Naive thymus-derived CD8-positive, alpha-beta T cell (primary cell): Measurements from ENCODE around the gene RAP1GAP2. TPM values are rescaled to one million over a fixed set of nuclear protein-coding genes. Genes with fewer than 3 reads are reported as not detected.

Experiments
- ATAC-seq, 2 donors: fragments of 150-1000 bp; cut with Tn5 transposase in 1 of 2; sonication (Bioruptor Pico), chemical (Tn5 transposase) in 1 of 2; 1 replicate in 1 of 2; 2 replicates in 1 of 2; pipeline ENCODE4 v1.10.0; 2021; ENCODE audit warnings: mild to moderate bottlenecking in 2 of 2, moderate library complexity in 2 of 2
- POLR2A ChIA-PET: fragments of 350-600 bp; sonication (Branson Sonifier 250); formaldehyde crosslinking; loops from one replicate; lab custom pipeline; 2021; ENCODE audit warnings: antibody characterized with exemption; lab: Charles Lee
- DNase-seq, 10 donors: peaks; one replicate each; pipeline versions ENCODE4 v3.0.0 to v3.0.0-alpha.2; 2020 to 2022
- H3K27ac Mint-ChIP-seq, 10 donors: one replicate each; pipeline ENCODE4 v1.8.0; 2020 to 2022; ENCODE audit warnings: mild to moderate bottlenecking in 10 of 10, mixed read lengths in 10 of 10, moderate library complexity in 4 of 10, inconsistent platforms in 1 of 10
- H3K27me3 Mint-ChIP-seq, 5 donors: one replicate each; pipeline ENCODE4 v1.8.0; 2021 to 2022; ENCODE audit warnings: mixed read lengths in 5 of 5
- H3K36me3 Mint-ChIP-seq, 3 donors: one replicate each; pipeline ENCODE4 v1.8.0; 2020 to 2022; ENCODE audit warnings: mixed read lengths in 3 of 3, mild to moderate bottlenecking in 2 of 3, inconsistent platforms in 1 of 3
- H3K4me1 Mint-ChIP-seq, 4 donors: one replicate each; pipeline ENCODE4 v1.8.0; 2021 to 2022; ENCODE audit warnings: mixed read lengths in 4 of 4
- H3K4me3 Mint-ChIP-seq, 10 donors: one replicate each; pipeline ENCODE4 v1.8.0; 2020 to 2022; ENCODE audit warnings: mild to moderate bottlenecking in 10 of 10, mixed read lengths in 10 of 10, moderate library complexity in 6 of 10, inconsistent platforms in 1 of 10
- H3K9me3 Mint-ChIP-seq, 9 donors: one replicate each; pipeline ENCODE4 v1.8.0; 2020 to 2022; ENCODE audit warnings: mixed read lengths in 9 of 9, mild to moderate bottlenecking in 3 of 9, inconsistent platforms in 1 of 9, moderate library complexity in 1 of 9
- polyA plus RNA-seq, 3 donors: library from polyadenylated mRNA; unstranded; fragments of 300-500 nt; fragmentation: Illumina TruSeq; gene quantifications; one replicate each; pipeline ENCODE4 v1.2.3, GENCODE V29; 2021
- total RNA-seq, 8 experiments: library from RNA in 2 of 8; stranded (reverse) in 2 of 8; gene quantifications; one replicate each; pipeline ENCODE4 v1.2.3 and lab custom pipeline; 2021 to 2026

Gene RAP1GAP2
- total and polyA plus RNA-seq, 5 experiments from 2014 or later, result 0.44 to 1.6 (median 1.3) TPM

- no peak overlapping the region for H3K27ac Mint-ChIP-seq
- peaks cover 8 to 29% (median 24%) of the 10 kb centered on the region in 5 donors for H3K27me3 Mint-ChIP-seq
- DNase-seq (no peak), ATAC-seq (no peak)
- H3K9me3 Mint-ChIP-seq, result no peaks in the 10 kb centered on the region
- peaks cover 0 to 15% (median 5%) of the 10 kb centered on the region in 4 donors for H3K4me1 Mint-ChIP-seq
- POLR2A ChIA-PET, result interaction anchor here (0.6 kb wide), 1 partner anchor 74 kb away, joined by 3 read pairs; no protein-coding TSS in a partner anchor
- H3K4me3 Mint-ChIP-seq, result no peak overlapping the region
- peaks cover 0 to 8% (median 0%) of the 10 kb centered on the region in 3 donors for H3K36me3 Mint-ChIP-seq
Observed at GRCh38 chr17:2860045-2860444, 63.8 kb downstream of the RAP1GAP2 start.

- DNase-seq (no peak), ATAC-seq (no peak)
- Mint-ChIP-seq H3K36me3 (peaks cover 0 to 10% (median 2%) of the 10 kb centered on the region in 3 donors), H3K27me3 (peaks cover 4 to 21% (median 19%) of the 10 kb centered on the region in 5 donors), H3K4me3 (no peak overlapping the region), H3K27ac (no peak overlapping the region), H3K9me3 (no peaks in the 10 kb centered on the region), H3K4me1 (peaks cover 0 to 11% (median 3%) of the 10 kb centered on the region in 4 donors)
- POLR2A ChIA-PET, result no interaction called here
Observed at GRCh38 chr17:2860883-2861282, 64.6 kb downstream of the RAP1GAP2 start.

DNA sequence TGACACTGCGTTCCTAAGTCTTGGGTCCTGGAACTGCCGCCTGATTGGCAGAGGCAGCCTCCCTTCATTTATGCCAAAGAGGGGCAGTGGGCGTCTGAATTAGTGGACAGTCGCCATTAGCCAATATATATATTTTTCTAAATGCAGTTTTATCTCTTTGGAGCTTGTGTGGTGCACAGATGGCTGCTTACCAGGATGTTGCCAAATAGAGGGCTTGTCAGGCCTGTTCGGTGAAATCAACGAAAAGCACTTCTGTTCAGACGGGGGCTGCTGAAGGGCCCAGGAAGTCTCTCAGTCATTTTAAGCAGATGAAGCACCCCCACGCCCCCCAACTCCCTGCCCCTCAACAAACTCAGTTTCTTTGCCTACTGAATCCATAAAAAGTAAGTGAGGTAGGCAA is 66.0 kb downstream of the RAP1GAP2 start:
- Mint-ChIP-seq H3K4me1 (peaks cover 0 to 7% (median under 1%) of the 10 kb centered on the region in 4 donors), H3K27me3 (peaks cover 0 to 8% (median 5%) of the 10 kb centered on the region in 5 donors), H3K4me3 (no peak overlapping the region), H3K36me3 (peaks cover 0 to 5% (median 2%) of the 10 kb centered on the region in 3 donors), H3K9me3 (no peaks in the 10 kb centered on the region), H3K27ac (no peak overlapping the region)
- DNase-seq, result peak in 1 of 10 donors; percentile 6
- POLR2A ChIA-PET, result interaction anchor here (0.6 kb wide), 1 partner anchor 1125 kb away, joined by 4 read pairs; no protein-coding TSS in a partner anchor
- no peak for ATAC-seq

GRCh38 chr17:2863204-2863603 is 67.0 kb downstream of the RAP1GAP2 start:
- H3K4me3 Mint-ChIP-seq, result no peak overlapping the region
- peaks cover 0 to 3% (median under 1%) of the 10 kb centered on the region in 4 donors for H3K4me1 Mint-ChIP-seq
- peak in 1 of 10 donors; percentile 23 for DNase-seq
- H3K36me3 Mint-ChIP-seq, result peaks cover 0 to 7% (median 2%) of the 10 kb centered on the region in 3 donors
- peaks cover 0 to 3% (median 0%) of the 10 kb centered on the region in 5 donors for H3K27me3 Mint-ChIP-seq
- no peaks in the 10 kb centered on the region for H3K9me3 Mint-ChIP-seq
- ATAC-seq, result no peak
- H3K27ac Mint-ChIP-seq, result no peak overlapping the region
- POLR2A ChIA-PET, result interaction anchor here (0.7 kb wide), 1 partner anchor 82 kb away, joined by 5 read pairs; no protein-coding TSS in a partner anchor

DNA sequence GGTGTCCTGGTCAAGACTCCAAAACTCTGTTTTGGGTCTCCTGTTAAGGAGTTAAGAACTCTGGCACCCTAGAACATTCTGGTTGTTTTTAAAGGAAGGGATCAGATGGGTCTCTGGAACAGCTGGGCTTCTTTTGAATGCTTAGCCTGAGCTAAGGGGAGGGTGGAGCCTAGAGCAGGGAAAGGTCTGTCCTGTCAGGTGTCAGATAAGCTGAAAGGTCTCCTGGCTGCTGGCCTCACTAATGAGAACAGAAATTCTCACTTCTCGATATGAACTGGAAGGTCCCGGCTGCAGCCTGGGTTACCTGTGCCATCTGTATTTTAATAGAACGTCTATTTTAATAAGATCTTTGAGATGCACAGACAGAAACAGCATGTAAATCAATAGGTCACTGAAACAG is 69.0 kb downstream of the RAP1GAP2 start:
- DNase-seq, result peak in 1 of 10 donors; percentile 8
- POLR2A ChIA-PET, result no interaction called here
- no peak overlapping the region for H3K4me3 Mint-ChIP-seq

GRCh38 chr17:2867441-2868424 is 71.5 kb downstream of the RAP1GAP2 start:
- DNase-seq (no peak), ATAC-seq (no peak)
- Mint-ChIP-seq H3K36me3 (peaks cover 0 to 7% (median 2%) of the 10 kb centered on the region in 3 donors), H3K27ac (peak overlapping the region in 3 of 10 donors; percentile 1 to 12 (median 8)), H3K4me3 (no peak overlapping the region), H3K9me3 (no peaks in the 10 kb centered on the region), H3K4me1 (peaks cover 0 to 2% (median under 1%) of the 10 kb centered on the region in 4 donors), H3K27me3 (no peaks in the 10 kb centered on the region)
- POLR2A ChIA-PET, result no interaction called here

More for the DNA sequence above, 69.0 kb downstream of the RAP1GAP2 start:
- Mint-ChIP-seq H3K36me3 (peaks cover 0 to 7% (median 2%) of the 10 kb centered on the region in 3 donors), H3K27ac (no peak overlapping the region), H3K27me3 (peaks cover 0 to 3% (median 0%) of the 10 kb centered on the region in 5 donors), H3K4me1 (peaks cover 0 to 2% (median 0%) of the 10 kb centered on the region in 4 donors), H3K9me3 (no peaks in the 10 kb centered on the region)
- no peak for ATAC-seq

DNA sequence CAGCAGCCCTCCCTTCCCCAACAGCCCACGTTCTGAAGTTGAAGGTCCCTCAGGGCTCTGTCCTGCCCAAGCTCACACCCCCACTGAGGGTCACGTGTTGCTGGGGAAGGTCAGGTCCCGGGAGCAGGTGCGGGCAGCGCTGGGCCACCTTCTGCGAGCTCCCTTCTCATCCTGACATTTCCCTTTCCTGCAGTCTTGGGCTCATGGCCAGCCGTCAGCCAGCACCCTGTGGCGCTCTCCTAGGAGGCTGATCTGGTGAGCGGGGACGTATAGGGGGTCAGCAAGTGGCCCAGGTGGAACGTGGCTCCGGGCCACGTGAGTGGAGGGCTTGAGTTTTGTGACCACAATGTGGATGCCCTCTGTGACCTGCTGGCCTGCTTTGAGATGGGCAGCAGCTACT is 73.4 kb downstream of the RAP1GAP2 start:
- Mint-ChIP-seq H3K36me3 (peaks cover 0 to 7% (median 2%) of the 10 kb centered on the region in 3 donors), H3K9me3 (no peaks in the 10 kb centered on the region), H3K4me3 (no peak overlapping the region), H3K27ac (no peak overlapping the region), H3K27me3 (no peaks in the 10 kb centered on the region), H3K4me1 (peaks cover 0 to 6% (median 0%) of the 10 kb centered on the region in 4 donors)
- no peak for ATAC-seq
- no peak for DNase-seq
- POLR2A ChIA-PET, result no interaction called here

- no peak overlapping the region for H3K4me3 Mint-ChIP-seq
- no peak for ATAC-seq
- no peaks in the 10 kb centered on the region for H3K9me3 Mint-ChIP-seq
Observed at GRCh38 chr17:2871205-2871604, 75.0 kb downstream of the RAP1GAP2 start.

DNA sequence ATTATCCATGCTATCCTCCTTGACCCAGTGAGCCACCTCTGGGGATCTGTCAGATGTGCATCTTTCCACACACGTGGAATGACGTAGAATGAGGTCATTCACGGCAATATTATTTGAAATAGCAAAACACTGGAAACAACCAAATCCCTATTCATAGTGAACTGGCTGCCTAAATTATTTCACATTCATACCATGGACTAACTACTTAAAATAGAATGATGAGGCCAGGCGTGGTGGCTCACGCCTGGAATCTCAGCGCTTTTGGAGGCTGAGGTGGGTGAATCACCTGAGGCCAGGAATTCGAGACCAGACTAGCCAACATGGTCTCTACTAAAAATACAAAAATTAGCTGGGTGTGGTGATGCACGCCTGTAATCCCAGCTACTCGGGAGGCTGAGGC is 75.5 kb downstream of the RAP1GAP2 start:
- POLR2A ChIA-PET, result no interaction called here
- no peaks in the 10 kb centered on the region for H3K27me3 Mint-ChIP-seq
- no peak overlapping the region for H3K4me3 Mint-ChIP-seq
- peaks cover 0 to 6% (median 3%) of the 10 kb centered on the region in 3 donors for H3K36me3 Mint-ChIP-seq
- H3K27ac Mint-ChIP-seq, result no peak overlapping the region
- peaks cover 0 to 6% (median 1%) of the 10 kb centered on the region in 4 donors for H3K4me1 Mint-ChIP-seq
- ATAC-seq (no peak), DNase-seq (no peak)
- no peaks in the 10 kb centered on the region for H3K9me3 Mint-ChIP-seq

More at GRCh38 chr17:2871205-2871604, 75.0 kb downstream of the RAP1GAP2 start:
- Mint-ChIP-seq H3K36me3 (peaks cover 0 to 6% (median 3%) of the 10 kb centered on the region in 3 donors), H3K27ac (no peak overlapping the region), H3K27me3 (no peaks in the 10 kb centered on the region), H3K4me1 (peaks cover 0 to 6% (median 1%) of the 10 kb centered on the region in 4 donors)
- POLR2A ChIA-PET, result no interaction called here
- no peak for DNase-seq

DNA sequence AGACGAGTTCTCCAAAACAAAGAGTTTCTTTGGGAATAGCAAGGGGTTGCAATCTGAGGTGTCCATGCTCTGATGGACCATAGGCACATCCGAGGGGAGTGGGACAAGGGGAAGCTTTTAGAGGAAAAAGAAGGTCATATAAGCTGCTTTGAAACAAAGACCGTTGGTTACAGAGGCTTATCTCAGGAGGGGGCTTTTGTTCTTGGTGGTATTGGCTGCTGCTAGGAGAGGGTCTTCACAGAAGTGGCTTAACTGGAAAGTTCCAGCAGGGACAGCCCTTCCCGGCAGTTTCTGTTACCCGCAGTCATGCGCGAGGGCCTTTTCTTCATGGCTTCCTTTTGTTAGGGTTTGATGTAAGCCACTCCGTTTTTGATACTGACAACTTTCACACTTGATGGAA is 76.0 kb downstream of the RAP1GAP2 start:
- no peak for DNase-seq
- Mint-ChIP-seq H3K4me3 (no peak overlapping the region), H3K27me3 (no peaks in the 10 kb centered on the region), H3K36me3 (peaks cover 0 to 6% (median 3%) of the 10 kb centered on the region in 3 donors), H3K27ac (no peak overlapping the region), H3K4me1 (peaks cover 0 to 6% (median 1%) of the 10 kb centered on the region in 4 donors), H3K9me3 (no peaks in the 10 kb centered on the region)
- no peak for ATAC-seq
- POLR2A ChIA-PET, result interaction anchor here (0.6 kb wide), 1 partner anchor 45 kb away, joined by 5 read pairs; no protein-coding TSS in a partner anchor

DNA sequence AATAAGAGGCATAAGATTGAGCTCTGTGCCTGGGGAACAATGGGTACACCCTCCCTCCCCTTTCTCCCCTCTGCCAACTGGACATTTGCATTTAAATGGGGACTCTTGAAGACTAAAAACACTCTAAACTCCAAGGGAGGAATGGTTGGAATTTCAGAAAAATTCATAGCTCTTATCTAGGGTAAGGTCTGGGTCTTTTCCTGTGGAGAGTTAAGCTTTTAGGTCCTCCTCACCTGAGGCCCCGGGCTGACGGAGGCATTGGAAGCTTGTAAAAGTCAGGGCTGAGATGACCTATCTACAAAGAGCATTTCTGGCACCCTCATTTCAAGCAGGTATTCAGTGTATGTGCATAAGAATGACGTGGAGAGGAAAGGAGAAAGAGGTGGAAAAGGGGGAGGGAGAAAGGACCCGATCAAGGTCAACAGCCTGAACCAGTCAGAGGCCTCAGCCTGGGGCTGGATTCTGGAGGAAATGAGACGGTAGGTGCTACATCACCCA is 78.0 kb downstream of the RAP1GAP2 start:
- no peak overlapping the region for H3K27ac Mint-ChIP-seq
- POLR2A ChIA-PET, result no interaction called here
- peaks cover 0 to 3% (median 2%) of the 10 kb centered on the region in 3 donors for H3K36me3 Mint-ChIP-seq
- no peak overlapping the region for H3K4me3 Mint-ChIP-seq
- peaks cover 0 to 12% (median 6%) of the 10 kb centered on the region in 4 donors for H3K4me1 Mint-ChIP-seq
- H3K27me3 Mint-ChIP-seq, result no peaks in the 10 kb centered on the region
- ATAC-seq (no peak), DNase-seq (no peak)
- H3K9me3 Mint-ChIP-seq, result no peaks in the 10 kb centered on the region

GRCh38 chr17:2875608-2876007 is 79.4 kb downstream of the RAP1GAP2 start:
- H3K27ac Mint-ChIP-seq, result peak overlapping the region in 1 of 10 donors; percentile 53
- POLR2A ChIA-PET, result interaction anchor here (0.6 kb wide), 1 partner anchor 38 kb away, joined by 3 read pairs; no protein-coding TSS in a partner anchor
- ATAC-seq (no peak), DNase-seq (peak in 1 of 10 donors; percentile 28)
- H3K4me3 Mint-ChIP-seq, result no peak overlapping the region
- peaks cover 8 to 22% (median 13%) of the 10 kb centered on the region in 4 donors for H3K4me1 Mint-ChIP-seq
- H3K9me3 Mint-ChIP-seq, result no peaks in the 10 kb centered on the region
- H3K36me3 Mint-ChIP-seq, result peaks cover 0 to 3% (median 2%) of the 10 kb centered on the region in 3 donors
- no peaks in the 10 kb centered on the region for H3K27me3 Mint-ChIP-seq
